DOHH2 (cell line): Measurements from ENCODE around the gene TMEM256.

ENCODE experiments used
- H3F3A ChIP-seq: fragments of 200-600 bp; sonication (generic), shearing (Covaris generic); 2 replicates; pipeline ENCODE4 v1.6.0; 2016; ENCODE audit warnings: antibody characterized with exemption, mild to moderate bottlenecking; ENCODE audit not compliant: control insufficient read depth, insufficient read depth
- H3K27ac ChIP-seq: fragments of 200-600 bp; sonication (generic); 2 replicates; pipeline ENCODE4 v1.5.1; 2014; ENCODE audit warnings: low read depth, mild to moderate bottlenecking, low read length, moderate library complexity
- H3K27me3 ChIP-seq: fragments of 200-600 bp; sonication (generic); 2 replicates; pipeline ENCODE4 v1.6.1; 2014; ENCODE audit warnings: mild to moderate bottlenecking, low read length, mixed read lengths; ENCODE audit not compliant: control insufficient read depth
- H3K36me3 ChIP-seq: fragments of 200-600 bp; sonication (generic); 2 replicates; pipeline ENCODE4 v1.6.1; 2014; ENCODE audit warnings: mild to moderate bottlenecking, low read length, moderate library complexity, mixed read lengths; ENCODE audit not compliant: control insufficient read depth
- H3K4me1 ChIP-seq: fragments of 200-600 bp; sonication (generic); 2 replicates; pipeline ENCODE4 v1.6.1; 2014; ENCODE audit warnings: mild to moderate bottlenecking, low read length, mixed read lengths; ENCODE audit not compliant: control insufficient read depth
- H3K4me2 ChIP-seq: fragments of 200-600 bp; sonication (generic); 2 replicates; pipeline ENCODE4 v1.6.0; 2014; ENCODE audit warnings: mild to moderate bottlenecking, low read length, moderate library complexity
- H3K4me3 ChIP-seq: fragments of 200-600 bp; sonication (generic); 2 replicates; pipeline ENCODE4 v1.5.1; 2014; ENCODE audit warnings: mild to moderate bottlenecking, low read length, mixed read lengths
- H3K79me2 ChIP-seq: fragments of 200-600 bp; sonication (generic); 2 replicates; pipeline ENCODE4 v1.6.1; 2014; ENCODE audit warnings: mild to moderate bottlenecking, low read length, mixed read lengths; ENCODE audit not compliant: control insufficient read depth
- H3K9me2 ChIP-seq: fragments of 200-600 bp; sonication (generic); replicated peaks from 2 replicates; pipeline ENCODE4 v1.6.1; 2014; ENCODE audit warnings: mild to moderate bottlenecking, low read length, mixed read lengths; ENCODE audit not compliant: control insufficient read depth
- H3K9me3 ChIP-seq: fragments of 200-600 bp; sonication (generic); 2 replicates; pipeline ENCODE4 v1.6.1; 2014; ENCODE audit warnings: antibody characterized with exemption, low read length, mixed read lengths; ENCODE audit not compliant: control insufficient read depth, insufficient read depth
- H4K20me1 ChIP-seq: fragments of 200-600 bp; sonication (generic); 2 replicates; pipeline ENCODE4 v1.6.0; 2014; ENCODE audit warnings: low read depth, mild to moderate bottlenecking, antibody characterized with exemption, low read length, moderate library complexity; ENCODE audit not compliant: control insufficient read depth, insufficient read depth
- CTCF ChIP-seq: fragments of 200-600 bp; sonication (generic); IDR thresholded peaks from one replicate; pipeline ENCODE4 v1.5.1; 2014; ENCODE audit warnings: antibody characterized with exemption, mild to moderate bottlenecking, low read depth, low read length; ENCODE audit not compliant: poor library complexity, severe bottlenecking
- EZH2phosphoT487 ChIP-seq: fragments of 200-600 bp; sonication (generic); IDR thresholded peaks from 2 replicates; pipeline ENCODE4 v1.6.1; 2017; ENCODE audit warnings: borderline replicate concordance, mild to moderate bottlenecking, antibody characterized with exemption, low read length, moderate library complexity, mixed read lengths

The TMEM256 gene

GRCh38 chr17:7444682-7445618 is 41.1 kb upstream of the TMEM256 start, which contains the start of gene CHRNB1:
TSS of gene CHRNB1 (plus strand) at chr17:7445061. CDS start at chr17:7445128, 67 bp downstream.
- H3K9me3 ChIP-seq: no peaks in the 10 kb centered on the region
- peak within 1 kb of the TSS; percentile 53 for H3K4me2 ChIP-seq
- no peaks in the 10 kb centered on the region for H3K79me2 ChIP-seq
- no peak; the same call in 1 of the 2 replicates for TF ChIP-seq EZH2phosphoT487
- TF ChIP-seq CTCF: no peak
- H3F3A ChIP-seq: no peaks in the 10 kb centered on the region
- no peaks in the 10 kb centered on the region for H3K9me2 ChIP-seq
- H3K27ac ChIP-seq: no peak within 1 kb of the TSS
- peak within 1 kb of the TSS; percentile 35; the same call in 1 of the 2 replicates for H3K4me3 ChIP-seq
- H3K27me3 ChIP-seq: peaks cover 52% of the 10 kb centered on the region
- H3K4me1 ChIP-seq: peaks cover 24% of the 10 kb centered on the region
- no peaks in the 10 kb centered on the region; the same call in 1 of the 2 replicates for H4K20me1 ChIP-seq
- H3K36me3 ChIP-seq: no peaks in the 10 kb centered on the region

GRCh38 chr17:7443499-7444485 is 39.9 kb upstream of the TMEM256 start:
- peaks cover 35% of the 10 kb centered on the region for H3K4me1 ChIP-seq
- H3K27ac ChIP-seq: no peak overlapping the region
- H3F3A ChIP-seq: no peaks in the 10 kb centered on the region
- no peaks in the 10 kb centered on the region for H3K9me3 ChIP-seq
- no peak for TF ChIP-seq EZH2phosphoT487
- no peak for TF ChIP-seq CTCF
- H3K4me3 ChIP-seq: no peak overlapping the region
- no peaks in the 10 kb centered on the region for H3K9me2 ChIP-seq
- no peak overlapping the region for H3K4me2 ChIP-seq
- H3K27me3 ChIP-seq: peaks cover 64% of the 10 kb centered on the region
- H3K79me2 ChIP-seq: no peaks in the 10 kb centered on the region
- no peaks in the 10 kb centered on the region for H3K36me3 ChIP-seq
- peaks cover 2% of the 10 kb centered on the region; the same call in 1 of the 2 replicates for H4K20me1 ChIP-seq

- Histone ChIP-seq H3F3A (no peaks in the 10 kb centered on the region), H3K27ac (no peak overlapping the region), H4K20me1 (peaks cover 5% of the 10 kb centered on the region; the same call in 1 of the 2 replicates), H3K4me2 (no peak overlapping the region), H3K79me2 (no peaks in the 10 kb centered on the region), H3K9me2 (no peaks in the 10 kb centered on the region), H3K9me3 (no peaks in the 10 kb centered on the region), H3K36me3 (no peaks in the 10 kb centered on the region), H3K4me3 (no peak overlapping the region), H3K4me1 (peaks cover 51% of the 10 kb centered on the region), H3K27me3 (peaks cover 67% of the 10 kb centered on the region)
- TF ChIP-seq EZH2phosphoT487: no peak
- TF ChIP-seq CTCF: no peak
Observed at GRCh38 chr17:7442142-7442541, 38.2 kb upstream of the TMEM256 start.
